Inflammatory macrophage treated with lipopolysaccharide for 1 hour (primary cell): Measurements from ENCODE around the gene ERO1A.
"Not testable (repeated sequence)": the region's sequence is repeated elsewhere in the genome, so short reads cannot be mapped to it uniquely, and the experiment has no call there.

Experiments
- DNase-seq, 2 donors: peaks; one replicate each; pipeline ENCODE4 v3.0.0-alpha.2; 2020 to 2022

ERO1A gene, protein sequence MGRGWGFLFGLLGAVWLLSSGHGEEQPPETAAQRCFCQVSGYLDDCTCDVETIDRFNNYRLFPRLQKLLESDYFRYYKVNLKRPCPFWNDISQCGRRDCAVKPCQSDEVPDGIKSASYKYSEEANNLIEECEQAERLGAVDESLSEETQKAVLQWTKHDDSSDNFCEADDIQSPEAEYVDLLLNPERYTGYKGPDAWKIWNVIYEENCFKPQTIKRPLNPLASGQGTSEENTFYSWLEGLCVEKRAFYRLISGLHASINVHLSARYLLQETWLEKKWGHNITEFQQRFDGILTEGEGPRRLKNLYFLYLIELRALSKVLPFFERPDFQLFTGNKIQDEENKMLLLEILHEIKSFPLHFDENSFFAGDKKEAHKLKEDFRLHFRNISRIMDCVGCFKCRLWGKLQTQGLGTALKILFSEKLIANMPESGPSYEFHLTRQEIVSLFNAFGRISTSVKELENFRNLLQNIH

DNA sequence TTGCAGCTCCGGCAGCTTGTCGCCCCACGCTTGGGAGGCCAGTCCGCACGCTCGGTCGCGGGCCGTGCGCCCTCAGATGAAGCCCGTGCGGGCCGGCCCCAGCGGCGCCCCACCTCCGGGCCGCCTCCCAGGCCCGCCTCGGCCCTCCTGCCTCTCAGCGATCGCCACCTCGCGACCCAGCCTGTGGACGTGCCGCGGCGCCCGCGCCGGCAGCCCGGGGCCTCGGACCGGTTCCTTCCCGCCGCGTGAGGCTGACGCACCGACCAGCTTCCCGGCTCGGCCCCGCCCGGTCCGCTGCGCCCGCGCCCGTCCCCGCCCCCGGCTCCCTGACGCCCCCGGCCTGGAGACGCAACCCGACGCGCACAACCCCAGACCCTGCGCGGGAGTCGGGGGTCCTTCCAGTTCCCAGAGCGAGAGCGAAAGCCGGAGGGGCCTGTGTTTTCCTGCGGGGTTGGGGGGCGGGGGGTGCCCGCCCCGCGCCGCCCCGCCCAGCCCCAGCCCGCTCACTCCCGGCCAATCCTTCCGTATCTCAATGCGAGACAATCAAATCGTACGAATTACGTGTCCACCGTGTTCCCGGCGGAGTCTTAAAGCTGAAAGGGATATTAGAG, at the start of gene ERO1A:
ERO1A (minus strand) TSS at position 78 of the 611 bp plus-strand sequence; CDS start at position 1, 77 bp downstream.
- DNase-seq = peak; percentile 80 to 83

- no peak for DNase-seq
Measured at GRCh38 chr14:52741865-52742264, 46.5 kb upstream of the ERO1A start.

GRCh38 chr14:52740751-52741150, 45.4 kb upstream of the ERO1A start:
- no peak for DNase-seq

DNA sequence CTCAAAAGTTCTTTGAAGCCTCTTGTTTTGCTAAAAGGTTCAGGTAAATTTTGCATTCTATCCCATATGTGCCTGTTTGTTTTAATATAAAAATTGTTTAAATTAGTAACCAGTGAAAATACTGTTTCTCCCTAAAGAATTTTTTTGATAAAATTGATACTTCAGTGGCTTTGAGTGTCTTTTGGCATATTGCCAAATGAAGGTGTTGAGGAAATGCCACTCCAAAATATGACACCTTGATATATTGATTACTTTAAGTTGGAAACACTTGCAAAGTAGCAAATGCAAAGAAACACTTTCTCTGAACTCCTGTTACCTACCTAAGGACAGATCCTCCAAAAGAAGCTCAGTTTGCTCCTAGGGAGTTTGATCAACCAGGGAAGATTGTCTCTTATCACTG, 43.1 kb upstream of the ERO1A start:
- no peak for DNase-seq

DNA sequence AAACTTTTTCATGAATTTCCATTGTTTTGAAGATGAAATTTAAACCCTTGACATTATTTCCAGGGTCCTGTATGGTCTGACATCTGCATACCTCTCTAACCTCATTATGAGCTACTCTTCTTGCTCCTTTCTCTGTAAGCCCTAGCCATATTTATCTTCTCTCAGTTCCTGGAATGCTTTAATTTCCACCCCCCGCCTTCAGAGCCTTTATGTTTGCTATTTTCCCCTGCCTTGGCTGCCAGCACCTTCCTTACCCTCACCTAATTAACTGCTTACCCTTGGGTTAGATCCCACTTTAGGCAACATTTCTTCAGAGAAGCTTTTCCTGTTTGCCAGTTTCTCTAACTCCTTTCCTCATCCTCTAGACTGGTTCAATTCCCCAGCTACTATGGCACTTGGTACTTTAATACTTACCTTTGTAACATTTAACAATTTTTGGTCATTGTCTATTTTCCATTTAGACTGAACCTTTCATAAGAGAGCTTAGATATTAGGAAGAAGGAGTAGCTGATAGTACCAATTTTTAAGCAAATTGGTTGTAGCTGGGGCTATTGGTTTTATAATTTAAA, 40.6 kb upstream of the ERO1A start:
- no peak for DNase-seq

DNA sequence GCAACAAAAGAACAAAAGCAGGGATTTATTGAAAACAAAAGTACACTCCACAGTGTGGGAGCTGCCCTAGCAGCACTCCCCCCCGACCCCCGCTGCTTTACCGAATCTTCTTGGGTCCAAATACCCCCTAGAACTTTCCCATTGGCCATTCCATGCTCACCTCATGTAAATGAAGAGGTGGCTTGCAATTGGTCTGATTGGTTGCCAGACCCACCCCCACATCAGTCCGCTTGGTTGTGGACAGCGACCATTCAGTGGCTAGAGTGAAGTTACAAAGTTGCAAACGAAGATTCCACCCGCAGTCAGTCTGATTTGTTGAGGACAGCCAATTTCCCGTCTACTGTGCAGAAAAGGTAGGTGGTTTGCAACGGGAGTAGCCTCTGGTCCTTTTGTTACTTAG, 38.5 kb upstream of the ERO1A start:
- DNase-seq = no peak

DNA sequence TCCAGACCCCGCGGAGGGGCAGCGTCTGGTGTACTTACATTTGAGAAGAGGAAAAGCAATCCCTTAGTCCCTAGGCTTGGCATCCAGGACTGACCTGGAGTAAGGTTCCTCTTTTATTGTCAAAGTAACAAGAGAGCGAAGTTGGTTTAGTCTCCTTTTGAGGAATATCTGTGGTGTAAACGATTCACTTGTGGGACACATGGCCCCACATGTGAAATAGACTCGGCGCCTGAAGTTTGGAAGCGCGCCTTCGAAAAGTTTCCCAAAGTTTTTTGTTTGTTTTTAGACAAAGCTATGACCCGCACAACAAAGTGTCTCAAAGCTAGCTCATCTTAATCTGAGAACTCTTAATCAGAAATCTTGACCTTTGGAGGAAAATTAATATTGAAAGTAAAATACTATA, 35.4 kb upstream of the ERO1A start:
- DNase-seq = peak; percentile 29 to 43

DNA sequence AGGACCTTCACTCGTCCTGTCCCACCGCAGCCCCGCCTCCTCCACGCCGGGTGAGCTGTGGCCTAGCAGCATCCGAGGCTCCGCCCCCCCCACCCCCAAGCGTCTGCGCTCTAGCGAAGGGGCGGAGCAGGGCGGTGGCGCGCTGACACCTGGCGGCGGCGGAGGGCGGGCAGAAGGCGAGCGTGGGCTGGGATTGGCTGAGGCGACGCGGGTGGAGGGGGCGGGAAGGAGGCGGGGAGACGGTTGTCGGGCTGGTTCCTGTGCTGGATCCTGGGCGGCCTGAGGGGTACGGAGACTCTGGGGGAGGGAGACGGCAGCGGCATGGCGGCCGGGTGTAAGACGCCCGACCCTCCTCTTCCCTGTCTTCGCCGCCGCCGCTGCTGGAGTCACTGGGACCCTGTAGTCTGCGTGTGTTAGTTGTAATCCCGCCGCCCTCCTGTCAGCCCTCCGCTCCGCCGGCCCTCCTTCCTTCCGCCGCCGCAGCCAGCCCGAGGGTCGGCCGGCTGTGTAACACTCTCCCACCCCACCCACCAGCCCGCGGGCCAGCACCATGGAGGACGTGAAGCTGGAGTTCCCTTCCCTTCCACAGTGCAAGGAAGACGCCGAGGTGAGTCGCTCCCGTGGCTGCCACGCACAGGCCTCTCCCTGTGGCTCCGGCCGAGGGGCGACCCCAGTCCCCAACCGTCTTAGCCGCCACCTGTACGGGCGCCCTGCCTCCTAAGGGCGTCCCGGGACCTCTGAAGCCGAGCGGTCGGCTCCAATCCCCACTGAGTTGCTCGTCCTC, 34.8 kb upstream of the ERO1A start, which contains the start of gene STYX:
STYX (plus strand) TSS at position 242 of the 784 bp plus-strand sequence; CDS start at position 551, 309 bp downstream.
- DNase-seq = peak; percentile 97 to 98

- DNase-seq = no peak
Measured at GRCh38 chr14:52729585-52729924, 34.2 kb upstream of the ERO1A start.

- not testable (repeated sequence) for DNase-seq
Measured at GRCh38 chr14:52729035-52729434, 33.7 kb upstream of the ERO1A start.

DNA sequence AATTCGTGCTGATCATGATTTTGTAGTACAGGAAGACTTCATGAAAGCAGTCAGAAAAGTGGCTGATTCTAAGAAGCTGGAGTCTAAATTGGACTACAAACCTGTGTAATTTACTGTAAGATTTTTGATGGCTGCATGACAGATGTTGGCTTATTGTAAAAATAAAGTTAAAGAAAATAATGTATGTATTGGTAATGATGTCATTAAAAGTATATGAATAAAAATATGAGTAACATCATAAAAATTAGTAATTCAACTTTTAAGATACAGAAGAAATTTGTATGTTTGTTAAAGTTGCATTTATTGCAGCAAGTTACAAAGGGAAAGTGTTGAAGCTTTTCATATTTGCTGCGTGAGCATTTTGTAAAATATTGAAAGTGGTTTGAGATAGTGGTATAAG, 32.2 kb upstream of the ERO1A start:
- DNase-seq = not testable (repeated sequence)

GRCh38 chr14:52724360-52724644, 28.9 kb upstream of the ERO1A start:
- no peak for DNase-seq

DNA sequence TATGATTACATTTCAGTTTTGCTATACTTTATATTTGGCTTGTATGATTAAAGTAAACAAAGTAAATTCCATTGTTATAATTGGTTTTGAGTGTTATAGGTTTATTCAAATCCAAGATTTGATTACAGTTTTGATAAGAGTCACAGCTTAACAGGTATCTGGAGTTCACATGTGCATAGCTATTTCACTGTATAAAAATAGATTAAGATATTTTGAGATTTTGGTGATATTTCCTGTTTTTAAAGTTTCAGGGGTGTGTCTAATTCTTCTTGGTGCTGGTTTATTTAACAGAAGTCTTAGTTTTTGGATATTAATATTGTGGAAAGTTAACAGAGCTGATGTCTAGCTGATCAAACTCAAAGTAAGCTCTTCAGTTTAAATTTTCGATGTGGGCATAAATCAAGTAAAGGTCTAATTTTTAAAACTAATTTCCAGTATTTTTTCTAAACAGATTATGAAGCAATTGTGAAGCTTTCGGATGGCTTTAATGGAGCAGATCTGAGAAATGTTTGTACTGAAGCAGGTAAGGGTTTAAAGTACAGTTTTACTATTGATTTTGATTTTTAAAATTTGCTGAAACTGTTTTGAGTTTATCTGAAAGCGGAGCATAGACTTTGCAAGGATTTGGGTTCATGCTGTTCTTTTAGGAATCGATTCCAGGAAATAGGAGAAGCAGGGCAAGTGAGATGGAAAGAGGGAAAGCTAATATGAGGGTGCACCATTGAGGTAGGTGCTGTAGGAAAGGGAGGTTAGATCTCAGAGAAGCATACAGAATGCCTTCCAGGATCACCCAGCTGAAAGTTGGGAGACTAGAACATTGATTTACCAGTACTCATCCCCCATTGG, 28.4 kb upstream of the ERO1A start:
- no peak for DNase-seq

GRCh38 chr14:52716155-52716554, 20.8 kb upstream of the ERO1A start:
- DNase-seq = peak; percentile 64 to 69

GRCh38 chr14:52711666-52712065, 16.3 kb upstream of the ERO1A start:
- DNase-seq = no peak

- DNase-seq = peak; percentile 87 to 93
Measured at GRCh38 chr14:52706724-52707706, 11.7 kb upstream of the ERO1A start, which contains the start of gene PSMC6. Gene PSMC6 (plus strand): TSS chr14:52707200. CDS start chr14:52707220, 20 bp downstream.

- no peak for DNase-seq
Measured at GRCh38 chr14:52706286-52706685, 10.9 kb upstream of the ERO1A start.

DNA sequence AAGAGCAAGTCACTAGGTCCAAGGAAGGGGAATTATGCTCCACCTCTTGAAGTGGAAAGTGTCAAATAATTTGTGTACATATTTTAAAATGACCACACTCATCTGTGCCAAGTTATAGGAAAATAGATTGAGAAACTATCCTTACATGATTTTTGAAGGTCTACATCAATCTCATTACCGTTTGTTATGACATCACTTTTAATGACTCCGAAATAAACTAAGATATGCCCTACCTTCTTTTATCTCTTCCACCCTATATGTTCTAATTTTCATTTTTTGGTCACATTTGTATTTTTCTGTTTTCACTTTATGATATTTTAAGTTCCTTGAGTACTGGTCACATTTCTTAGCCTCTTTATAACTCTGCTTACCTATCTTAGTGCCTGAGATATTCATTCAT, 8.3 kb upstream of the ERO1A start:
- DNase-seq = peak in 1 of 2 donors; percentile 24

- peak; percentile 75 to 79 for DNase-seq
Measured at GRCh38 chr14:52703225-52703624, 7.9 kb upstream of the ERO1A start.

- DNase-seq = peak; percentile 38 to 62
Measured at GRCh38 chr14:52701223-52701622, 5.9 kb upstream of the ERO1A start.

DNA sequence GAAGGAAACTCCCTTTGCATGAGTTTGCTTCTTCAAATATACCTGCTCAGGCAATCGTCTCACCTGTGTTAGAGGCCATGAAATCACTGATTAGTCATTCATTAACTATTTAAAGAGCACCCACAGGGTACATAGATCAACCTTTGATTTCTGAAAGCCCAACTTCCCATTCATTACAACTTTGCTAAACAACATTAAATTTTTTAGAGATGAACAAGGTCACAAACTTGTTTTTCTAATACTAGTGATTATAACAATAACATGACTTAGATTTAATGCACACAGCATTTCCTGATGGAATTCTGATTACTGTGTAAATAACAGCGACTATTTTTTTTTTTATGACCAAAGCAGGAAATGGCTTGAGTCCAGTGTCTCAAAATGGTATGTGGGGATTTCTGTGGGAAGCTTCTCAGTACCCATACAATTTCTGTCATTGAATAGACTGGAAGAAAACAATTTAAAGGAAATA, 5.4 kb upstream of the ERO1A start:
- no peak for DNase-seq
